Central memory CD8-positive, alpha-beta T cell (primary cell): ENCODE results near the gene LMTK2.

Experiments
- ATAC-seq: fragments of 150-1000 bp; cut with Tn5 transposase; replicated peaks from 2 replicates; pipeline ENCODE4 v1.10.0; 2022; ENCODE audit warnings: mild to moderate bottlenecking, moderate FRiP score, moderate number of reproducible peaks; ENCODE audit not compliant: poor library complexity, severe bottlenecking; ENCODE audit errors: extremely low read depth
- DNase-seq, 2 donors: peaks; one replicate each; pipeline ENCODE4 v3.0.0; 2021; ENCODE audit warnings: low spot score in 2 of 2
- H3K27ac Mint-ChIP-seq: one replicate; pipeline ENCODE4 v1.8.0; 2022; ENCODE audit warnings: low read depth, mild to moderate bottlenecking, moderate library complexity, mixed read lengths
- H3K27me3 Mint-ChIP-seq: one replicate; pipeline ENCODE4 v1.8.0; 2022; ENCODE audit warnings: mixed read lengths
- H3K36me3 Mint-ChIP-seq: one replicate; pipeline ENCODE4 v1.8.0; 2022; ENCODE audit warnings: mild to moderate bottlenecking, moderate library complexity, mixed read lengths; ENCODE audit not compliant: insufficient read depth
- H3K4me1 Mint-ChIP-seq: one replicate; pipeline ENCODE4 v1.8.0; 2022; ENCODE audit warnings: mixed read lengths
- H3K4me3 Mint-ChIP-seq: one replicate; pipeline ENCODE4 v1.8.0; 2022; ENCODE audit warnings: mild to moderate bottlenecking, moderate library complexity, mixed read lengths
- H3K9me3 Mint-ChIP-seq: one replicate; pipeline ENCODE4 v1.8.0; 2022; ENCODE audit warnings: mixed read lengths

LMTK2 gene

GRCh38 chr7:98236355-98237185 lies 129.9 kb downstream of the LMTK2 start:
- Mint-ChIP-seq H3K36me3 (peaks cover 15% of the 10 kb centered on the region), H3K4me1 (no peaks in the 10 kb centered on the region), H3K27ac (no peak overlapping the region)

GRCh38 chr7:98238076-98238475 lies 131.4 kb downstream of the LMTK2 start:
- Mint-ChIP-seq H3K9me3 (no peaks in the 10 kb centered on the region), H3K27ac (no peak overlapping the region), H3K27me3 (no peaks in the 10 kb centered on the region), H3K4me1 (no peaks in the 10 kb centered on the region), H3K36me3 (peaks cover 13% of the 10 kb centered on the region), H3K4me3 (no peak overlapping the region)
- ATAC-seq, result no peak
- no peak for DNase-seq

More at GRCh38 chr7:98236355-98237185, 129.9 kb downstream of the LMTK2 start:
- ATAC-seq (no peak), DNase-seq (no peak)
- no peaks in the 10 kb centered on the region for H3K27me3 Mint-ChIP-seq
- H3K9me3 Mint-ChIP-seq, result no peaks in the 10 kb centered on the region
- no peak overlapping the region for H3K4me3 Mint-ChIP-seq

GRCh38 chr7:98238976-98239375 lies 132.3 kb downstream of the LMTK2 start:
- ATAC-seq, result no peak
- Mint-ChIP-seq H3K4me1 (no peaks in the 10 kb centered on the region), H3K4me3 (no peak overlapping the region), H3K9me3 (no peaks in the 10 kb centered on the region), H3K36me3 (peaks cover 13% of the 10 kb centered on the region), H3K27ac (no peak overlapping the region), H3K27me3 (no peaks in the 10 kb centered on the region)
- no peak for DNase-seq

DNA sequence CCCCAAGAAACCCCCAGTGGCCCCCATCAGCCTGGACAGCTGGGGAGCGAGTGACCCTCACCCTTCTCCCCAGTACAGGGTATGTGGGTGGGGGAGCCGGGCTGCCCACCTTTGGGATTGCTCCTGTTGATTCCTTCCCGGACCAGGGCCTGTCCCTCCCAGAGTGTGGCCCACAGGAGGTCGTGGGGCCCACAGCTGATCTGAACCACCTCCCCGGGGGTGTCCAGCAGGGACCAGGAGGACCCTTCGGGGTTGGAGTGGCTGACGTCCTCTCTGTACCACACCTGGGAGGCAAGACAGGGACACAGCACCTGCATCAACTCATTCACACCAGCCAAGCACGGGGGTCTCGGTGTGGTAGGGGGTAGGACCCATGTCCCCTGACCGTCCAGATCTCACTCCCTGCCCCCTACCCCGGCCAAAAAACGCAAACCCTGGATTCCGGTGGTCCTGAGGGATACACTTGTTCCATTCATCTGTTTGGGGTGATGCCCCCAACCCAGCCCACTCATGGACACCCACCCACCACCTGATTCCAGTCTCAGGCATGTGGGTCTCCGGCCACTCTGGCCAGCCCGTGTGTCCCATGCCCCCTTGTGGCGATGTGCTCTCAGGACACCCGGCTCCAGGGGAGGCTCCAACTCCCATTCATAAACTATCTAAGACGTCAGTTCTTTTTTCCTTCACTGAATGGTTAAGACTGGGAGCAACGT lies 134.5 kb downstream of the LMTK2 start:
- no peak overlapping the region for H3K27ac Mint-ChIP-seq
- no peak for ATAC-seq
- H3K4me1 Mint-ChIP-seq, result no peaks in the 10 kb centered on the region
- H3K36me3 Mint-ChIP-seq, result peaks cover 13% of the 10 kb centered on the region
- no peak overlapping the region for H3K4me3 Mint-ChIP-seq
- no peaks in the 10 kb centered on the region for H3K9me3 Mint-ChIP-seq
- DNase-seq, result no peak
- no peaks in the 10 kb centered on the region for H3K27me3 Mint-ChIP-seq

GRCh38 chr7:98241674-98242241 lies 135.1 kb downstream of the LMTK2 start:
- DNase-seq (no peak), ATAC-seq (no peak)
- H3K27me3 Mint-ChIP-seq, result no peaks in the 10 kb centered on the region
- no peak overlapping the region for H3K4me3 Mint-ChIP-seq
- no peak overlapping the region for H3K27ac Mint-ChIP-seq
- no peaks in the 10 kb centered on the region for H3K9me3 Mint-ChIP-seq
- H3K36me3 Mint-ChIP-seq, result peaks cover 12% of the 10 kb centered on the region
- no peaks in the 10 kb centered on the region for H3K4me1 Mint-ChIP-seq

DNA sequence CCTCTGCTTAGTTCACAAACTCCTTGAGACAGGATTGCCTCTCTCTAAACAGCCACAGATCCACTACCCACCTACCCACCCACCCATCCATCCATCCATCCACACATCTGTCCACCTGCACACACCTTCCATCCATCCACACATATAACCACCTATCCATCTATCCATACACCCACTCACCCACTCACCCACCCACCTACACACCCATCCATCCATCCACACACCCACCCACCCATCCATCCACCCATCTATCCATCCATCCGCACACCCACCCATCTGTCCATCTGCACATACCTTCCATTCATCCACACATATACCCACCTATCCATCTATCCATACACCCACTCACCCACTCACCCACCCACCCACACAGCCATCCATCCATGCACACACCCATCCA lies 135.7 kb downstream of the LMTK2 start:
- H3K27me3 Mint-ChIP-seq, result no peaks in the 10 kb centered on the region
- no peak for ATAC-seq
- H3K9me3 Mint-ChIP-seq, result no peaks in the 10 kb centered on the region
- no peak overlapping the region for H3K4me3 Mint-ChIP-seq
- H3K27ac Mint-ChIP-seq, result no peak overlapping the region
- H3K4me1 Mint-ChIP-seq, result no peaks in the 10 kb centered on the region
- DNase-seq, result no peak
- peaks cover 14% of the 10 kb centered on the region for H3K36me3 Mint-ChIP-seq

DNA sequence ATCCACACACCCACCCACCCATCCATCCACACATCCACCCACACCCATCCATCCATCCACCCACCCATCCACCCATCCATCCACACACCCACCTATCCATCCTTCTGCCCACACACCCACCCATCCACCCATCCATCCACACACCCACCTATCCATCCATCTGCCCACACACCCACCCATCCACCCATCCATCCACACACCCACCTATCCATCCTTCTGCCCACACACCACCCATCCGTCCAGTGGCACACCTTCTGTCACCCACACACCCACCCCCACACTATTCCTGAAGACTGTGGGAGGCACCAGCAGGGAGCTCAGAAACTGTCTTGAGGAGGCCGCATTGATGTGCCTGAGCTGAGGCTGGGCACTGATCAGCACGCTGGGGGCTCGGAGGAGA lies 136.3 kb downstream of the LMTK2 start:
- Mint-ChIP-seq H3K27me3 (no peaks in the 10 kb centered on the region), H3K27ac (no peak overlapping the region), H3K9me3 (no peaks in the 10 kb centered on the region), H3K4me3 (no peak overlapping the region), H3K36me3 (peaks cover 14% of the 10 kb centered on the region), H3K4me1 (peaks cover under 1% of the 10 kb centered on the region)
- no peak for DNase-seq
- ATAC-seq, result no peak

DNA sequence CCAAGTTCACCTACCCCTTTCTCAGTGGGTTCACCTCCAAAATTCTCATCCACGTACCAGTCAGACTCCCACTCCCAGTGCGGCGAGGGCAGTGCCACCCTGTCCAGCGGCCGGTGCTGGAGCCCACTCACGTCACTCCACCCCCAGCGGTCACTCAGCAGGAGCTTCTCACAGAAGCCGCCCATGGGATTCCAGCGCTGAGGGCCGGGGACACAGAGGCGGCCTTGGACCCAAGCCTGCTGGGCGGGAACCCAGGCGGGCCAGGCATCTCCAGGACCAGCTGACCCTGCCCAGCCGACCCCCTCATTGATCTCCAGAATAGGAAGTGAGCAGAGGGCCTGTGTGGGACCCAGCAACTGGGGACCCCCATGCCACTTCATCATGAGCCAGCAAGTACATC lies 138.2 kb downstream of the LMTK2 start:
- H3K9me3 Mint-ChIP-seq, result no peaks in the 10 kb centered on the region
- H3K4me1 Mint-ChIP-seq, result peaks cover 13% of the 10 kb centered on the region
- ATAC-seq (no peak), DNase-seq (no peak)
- no peak overlapping the region for H3K4me3 Mint-ChIP-seq
- H3K36me3 Mint-ChIP-seq, result peaks cover 10% of the 10 kb centered on the region
- H3K27me3 Mint-ChIP-seq, result no peaks in the 10 kb centered on the region
- no peak overlapping the region for H3K27ac Mint-ChIP-seq

DNA sequence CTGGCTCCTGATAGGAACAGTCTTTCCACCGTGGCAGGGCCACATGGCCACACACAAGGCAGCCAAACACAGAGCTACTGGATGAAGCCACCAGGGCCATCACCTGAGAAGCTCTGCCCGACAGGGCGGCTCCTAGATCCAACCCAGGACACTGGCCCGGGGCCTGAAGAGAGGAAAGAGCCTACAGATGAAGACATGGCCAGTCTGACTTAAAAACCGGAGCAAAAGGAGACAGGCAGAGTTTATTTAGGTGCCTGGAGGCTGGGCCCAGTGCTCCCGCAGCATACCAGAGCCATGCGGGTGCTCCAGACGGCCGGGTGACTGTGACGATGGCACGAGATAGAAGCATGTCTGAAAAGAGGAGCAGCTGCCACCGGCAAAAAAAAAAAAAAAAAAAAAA lies 141.5 kb downstream of the LMTK2 start:
- no peak for ATAC-seq
- H3K4me3 Mint-ChIP-seq, result peak overlapping the region; percentile 41
- H3K9me3 Mint-ChIP-seq, result no peaks in the 10 kb centered on the region
- no peaks in the 10 kb centered on the region for H3K27me3 Mint-ChIP-seq
- DNase-seq, result no peak
- peak overlapping the region; percentile 85 for H3K27ac Mint-ChIP-seq
- H3K4me1 Mint-ChIP-seq, result peaks cover 43% of the 10 kb centered on the region
- peaks cover 21% of the 10 kb centered on the region for H3K36me3 Mint-ChIP-seq

GRCh38 chr7:98249106-98249505 lies 142.4 kb downstream of the LMTK2 start:
- Mint-ChIP-seq H3K27ac (peak overlapping the region; percentile 88), H3K9me3 (no peaks in the 10 kb centered on the region), H3K4me1 (peaks cover 47% of the 10 kb centered on the region), H3K36me3 (peaks cover 21% of the 10 kb centered on the region), H3K27me3 (no peaks in the 10 kb centered on the region), H3K4me3 (peak overlapping the region; percentile 45)
- no peak for ATAC-seq
- DNase-seq, result no peak

DNA sequence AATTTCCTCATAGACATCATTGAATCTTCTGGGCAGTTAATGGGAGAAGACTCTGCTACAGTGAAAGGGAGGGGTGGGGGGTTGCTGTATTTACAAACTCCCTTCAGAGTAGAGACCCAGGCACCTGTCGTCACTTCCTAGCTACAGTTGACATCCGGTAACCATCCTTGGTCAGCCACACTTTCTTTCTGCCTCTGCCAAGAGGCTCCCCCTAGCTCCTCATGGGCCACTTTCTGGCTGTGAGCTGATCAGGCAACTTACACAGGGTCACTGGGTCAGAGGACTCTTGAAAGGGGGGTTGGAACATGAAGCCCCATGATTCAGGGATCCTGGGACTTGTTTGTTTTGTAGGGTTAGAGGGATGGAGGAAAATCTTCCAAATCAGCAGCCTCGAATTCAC lies 144.1 kb downstream of the LMTK2 start:
- DNase-seq, result peak; percentile 18 to 23
- peaks cover 55% of the 10 kb centered on the region for H3K4me1 Mint-ChIP-seq
- H3K9me3 Mint-ChIP-seq, result no peaks in the 10 kb centered on the region

DNA sequence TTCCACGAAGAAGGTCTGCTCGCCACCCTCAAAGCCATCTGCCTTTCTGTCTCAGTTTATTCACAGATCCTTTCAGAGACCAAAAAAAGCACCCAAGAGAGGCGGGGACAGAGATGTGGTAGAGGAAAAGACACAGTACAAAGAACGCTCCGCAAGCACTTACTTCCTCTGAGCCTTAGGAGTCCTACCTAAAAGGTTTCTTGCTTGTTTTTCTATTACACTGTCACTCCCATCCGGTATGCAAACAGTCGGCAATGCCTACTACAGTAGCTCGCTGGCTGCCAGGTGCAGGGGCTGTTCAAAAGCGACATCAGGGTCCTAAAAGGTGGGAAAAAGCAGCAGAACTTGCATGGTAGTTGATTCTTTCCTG lies 144.6 kb downstream of the LMTK2 start:
- H3K27me3 Mint-ChIP-seq, result no peaks in the 10 kb centered on the region

More for the DNA sequence above, 144.1 kb downstream of the LMTK2 start:
- Mint-ChIP-seq H3K36me3 (peaks cover 25% of the 10 kb centered on the region), H3K4me3 (peak overlapping the region; percentile 97), H3K27ac (peak overlapping the region; percentile 88), H3K27me3 (no peaks in the 10 kb centered on the region)
- ATAC-seq, result peak; percentile 38

More for the DNA sequence above, 144.6 kb downstream of the LMTK2 start:
- ATAC-seq (peak; percentile 74), DNase-seq (peak; percentile 32 to 37)
- Mint-ChIP-seq H3K4me1 (peaks cover 58% of the 10 kb centered on the region), H3K4me3 (peak overlapping the region; percentile 97), H3K36me3 (peaks cover 25% of the 10 kb centered on the region), H3K27ac (peak overlapping the region; percentile 88), H3K9me3 (no peaks in the 10 kb centered on the region)
